ENCODE measurements around the gene ANK3. TPM values are rescaled to one million over a fixed set of nuclear protein-coding genes. Genes with fewer than 3 reads are reported as not detected.

The ANK3 gene
- total and polyA plus RNA-seq, 2 donors (not counting 1 experiment from before 2014, with no cell fraction given): 0.50 to 0.79 TPM

- no peak overlapping the region for H3K27ac ChIP-seq (ENCODE audit: insufficient read depth, low read length)
- no peaks in the 10 kb centered on the region for H3K9me3 ChIP-seq (ENCODE audit: control insufficient read depth, insufficient read depth, low read depth, low read length)
- no peak overlapping the region for H3K4me2 ChIP-seq (ENCODE audit: extremely low read depth, insufficient read depth, low read length)
- H3K36me3 ChIP-seq (ENCODE audit: control insufficient read depth, insufficient read depth, low read length): no peaks in the 10 kb centered on the region
- H3K27me3 ChIP-seq (ENCODE audit: control insufficient read depth, insufficient read depth, low read length): no peaks in the 10 kb centered on the region
- no peak overlapping the region for H3K9ac ChIP-seq (ENCODE audit: insufficient read depth, low read length)
- no peak overlapping the region for H2AFZ ChIP-seq (ENCODE audit: low read length)
- H3K4me3 ChIP-seq (replicated peaks in 1 of 4; ENCODE audit: control extremely low read depth in 1 of 4, insufficient read depth in 1 of 4, low read depth in 3 of 4, low read length in 4 of 4): no peak overlapping the region
- DNase-seq (ENCODE audit: low read depth in 2 of 2): no peak
- no peaks in the 10 kb centered on the region for H4K20me1 ChIP-seq (ENCODE audit: control insufficient read depth, extremely low read depth, insufficient read depth, low read length)
- no peak for TF ChIP-seq CTCF (conservative IDR thresholded peaks at IDR 0.05 in 1 of 2, IDR thresholded peaks at IDR 0.05 in 1 of 2; ENCODE audit: low read depth in 1 of 2, low read length in 2 of 2)
- TF ChIP-seq EZH2 (IDR thresholded peaks at IDR 0.05; ENCODE audit: low read length, missing control alignments): no peak
- H3K79me2 ChIP-seq (ENCODE audit: control insufficient read depth, insufficient read depth, low read length): no peaks in the 10 kb centered on the region
- no peaks in the 10 kb centered on the region for H3K4me1 ChIP-seq (ENCODE audit: control insufficient read depth, extremely low read depth, insufficient read depth, low read length)
Observed at GRCh38 chr10:60277656-60278055, 112.0 kb downstream of the ANK3 start.

DNA sequence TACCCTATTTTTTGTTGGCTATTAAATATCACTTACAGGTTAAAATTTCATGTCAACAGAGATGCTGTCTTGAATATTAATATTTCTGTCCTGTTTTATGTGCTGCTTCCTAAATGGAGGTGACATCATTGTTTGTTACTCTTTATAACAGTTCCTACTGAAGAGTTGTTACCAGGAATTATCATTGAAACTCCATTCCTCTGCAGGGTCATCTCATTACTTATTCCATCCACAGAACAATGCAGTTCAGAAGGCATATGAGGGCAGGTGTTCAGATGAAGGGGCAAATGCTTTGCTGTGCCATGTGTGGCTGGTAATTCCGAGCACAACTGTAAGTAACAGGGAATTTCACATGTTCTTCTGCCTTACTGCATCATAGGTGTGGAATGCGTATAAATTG, 113.4 kb downstream of the ANK3 start:
- H3K9me3 ChIP-seq (ENCODE audit: control insufficient read depth, insufficient read depth, low read depth, low read length): no peaks in the 10 kb centered on the region
- H2AFZ ChIP-seq (ENCODE audit: low read length): no peak overlapping the region
- H3K4me3 ChIP-seq (replicated peaks in 1 of 4; ENCODE audit: control extremely low read depth in 1 of 4, insufficient read depth in 1 of 4, low read depth in 3 of 4, low read length in 4 of 4): no peak overlapping the region
- no peak overlapping the region for H3K27ac ChIP-seq (ENCODE audit: insufficient read depth, low read length)
- DNase-seq (ENCODE audit: low read depth in 2 of 2): no peak
- no peaks in the 10 kb centered on the region for H3K27me3 ChIP-seq (ENCODE audit: control insufficient read depth, insufficient read depth, low read length)
- H3K79me2 ChIP-seq (ENCODE audit: control insufficient read depth, insufficient read depth, low read length): no peaks in the 10 kb centered on the region
- no peak overlapping the region for H3K4me2 ChIP-seq (ENCODE audit: extremely low read depth, insufficient read depth, low read length)
- no peaks in the 10 kb centered on the region for H4K20me1 ChIP-seq (ENCODE audit: control insufficient read depth, extremely low read depth, insufficient read depth, low read length)
- no peak overlapping the region for H3K9ac ChIP-seq (ENCODE audit: insufficient read depth, low read length)
- TF ChIP-seq CTCF (conservative IDR thresholded peaks at IDR 0.05 in 1 of 2, IDR thresholded peaks at IDR 0.05 in 1 of 2; ENCODE audit: low read depth in 1 of 2, low read length in 2 of 2) (no peak), EZH2 (IDR thresholded peaks at IDR 0.05; ENCODE audit: low read length, missing control alignments) (no peak)
- H3K4me1 ChIP-seq (ENCODE audit: control insufficient read depth, extremely low read depth, insufficient read depth, low read length): no peaks in the 10 kb centered on the region
- H3K36me3 ChIP-seq (ENCODE audit: control insufficient read depth, insufficient read depth, low read length): no peaks in the 10 kb centered on the region

- no peak overlapping the region for H3K4me3 ChIP-seq (replicated peaks in 1 of 4; ENCODE audit: control extremely low read depth in 1 of 4, insufficient read depth in 1 of 4, low read depth in 3 of 4, low read length in 4 of 4)
- no peak overlapping the region for H3K27ac ChIP-seq (ENCODE audit: insufficient read depth, low read length)
- H3K9me3 ChIP-seq (ENCODE audit: control insufficient read depth, insufficient read depth, low read depth, low read length): no peaks in the 10 kb centered on the region
- H3K9ac ChIP-seq (ENCODE audit: insufficient read depth, low read length): no peak overlapping the region
- H3K36me3 ChIP-seq (ENCODE audit: control insufficient read depth, insufficient read depth, low read length): no peaks in the 10 kb centered on the region
- no peaks in the 10 kb centered on the region for H4K20me1 ChIP-seq (ENCODE audit: control insufficient read depth, extremely low read depth, insufficient read depth, low read length)
- no peak for TF ChIP-seq EZH2 (IDR thresholded peaks at IDR 0.05; ENCODE audit: low read length, missing control alignments)
- TF ChIP-seq CTCF (conservative IDR thresholded peaks at IDR 0.05 in 1 of 2, IDR thresholded peaks at IDR 0.05 in 1 of 2; ENCODE audit: low read depth in 1 of 2, low read length in 2 of 2): no peak
- no peaks in the 10 kb centered on the region for H3K79me2 ChIP-seq (ENCODE audit: control insufficient read depth, insufficient read depth, low read length)
- no peak for DNase-seq (ENCODE audit: low read depth in 2 of 2)
- no peaks in the 10 kb centered on the region for H3K4me1 ChIP-seq (ENCODE audit: control insufficient read depth, extremely low read depth, insufficient read depth, low read length)
- H3K4me2 ChIP-seq (ENCODE audit: extremely low read depth, insufficient read depth, low read length): no peak overlapping the region
- H2AFZ ChIP-seq (ENCODE audit: low read length): no peak overlapping the region
- H3K27me3 ChIP-seq (ENCODE audit: control insufficient read depth, insufficient read depth, low read length): no peaks in the 10 kb centered on the region
Observed at GRCh38 chr10:60271319-60272040, 118.2 kb downstream of the ANK3 start.

Measured in fibroblast of lung (primary cell).